ENCODE results near the gene C22orf23. TPM values are rescaled to one million over a fixed set of nuclear protein-coding genes. Genes with fewer than 3 reads are reported as not detected.
"Not testable (repeated sequence)": the region's sequence is repeated elsewhere in the genome, so short reads cannot be mapped to it uniquely, and the experiment has no call there.

Gene C22orf23
- polyA plus RNA-seq, 4 donors: 0.24 TPM; not detected in 2

DNA sequence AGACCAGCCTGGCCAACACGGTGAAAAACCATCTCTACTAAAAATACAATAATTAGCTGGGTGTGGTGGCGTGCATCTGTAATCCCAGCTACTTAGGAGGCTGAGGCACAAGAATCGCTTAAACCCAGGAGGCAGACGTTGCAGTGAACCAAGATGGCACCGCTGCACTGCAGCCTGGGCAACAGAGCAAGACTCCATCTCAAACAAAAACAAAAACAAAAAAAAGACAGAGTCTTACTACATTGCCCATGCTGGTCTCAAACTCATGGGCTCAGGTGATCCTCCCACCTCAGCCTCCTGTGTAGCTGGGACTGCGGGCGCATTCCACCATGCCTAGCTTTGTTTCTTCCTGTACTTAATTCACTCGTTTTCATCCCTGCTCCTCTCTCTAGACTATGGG is 22.6 kb upstream of the C22orf23 start:
- FAIRE-seq: not testable (repeated sequence)
- 92 to 94% (median 93%) methylated on average over 8 of the region's 8 CpGs for WGBS, 3 donors

DNA sequence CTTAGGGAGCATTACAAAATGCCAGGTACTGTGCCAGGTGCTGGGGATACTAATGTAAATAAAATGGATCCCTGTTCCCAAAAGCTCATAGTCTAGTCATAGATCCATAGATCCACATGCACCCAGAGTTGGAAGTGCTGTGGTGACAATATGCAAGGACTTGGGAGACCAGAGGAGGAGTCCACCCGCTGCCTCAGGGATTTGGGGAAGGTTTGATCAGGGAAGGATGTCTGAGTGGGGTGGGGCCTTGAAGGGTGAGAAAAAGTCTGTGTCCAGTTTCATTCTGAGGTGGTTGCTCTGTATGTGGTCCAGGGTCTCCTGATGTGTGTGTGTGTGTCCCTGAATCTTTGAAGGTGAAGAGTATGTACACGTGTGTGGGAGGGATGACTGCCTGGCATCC is 21.8 kb upstream of the C22orf23 start:
- no peaks in the 10 kb centered on the region for H3K9me3 ChIP-seq (ENCODE audit: control insufficient read depth in 2 of 2, insufficient read depth in 1 of 2, low read depth in 1 of 2, low read length in 1 of 2)
- H3K27ac ChIP-seq (ENCODE audit: low read depth in 1 of 3, low read length in 2 of 3): no peak overlapping the region
- H3K4me3 ChIP-seq (ENCODE audit: low read depth in 1 of 3, low read length in 3 of 3): no peak overlapping the region
- 90 to 93% (median 91%) methylated on average over 2 of the region's 2 CpGs for WGBS, 3 donors
- peaks cover 0 to 50% (median 0%) of the 10 kb centered on the region in 3 donors for H3K36me3 ChIP-seq (ENCODE audit: control insufficient read depth in 3 of 3, insufficient read depth in 2 of 3, low read depth in 1 of 3, low read length in 3 of 3)
- H3K27me3 ChIP-seq (ENCODE audit: control insufficient read depth in 3 of 3, insufficient read depth in 3 of 3, low read length in 3 of 3): no peaks in the 10 kb centered on the region
- FAIRE-seq: no peak
- DNase-seq: no peak
- peaks cover 0 to 2% (median 0%) of the 10 kb centered on the region in 3 donors for H3K4me1 ChIP-seq (ENCODE audit: control insufficient read depth in 3 of 3, insufficient read depth in 2 of 3, low read depth in 1 of 3, low read length in 2 of 3)

More for the DNA sequence above, 22.6 kb upstream of the C22orf23 start:
- DNase-seq; H3K9me3 ChIP-seq (ENCODE audit: control insufficient read depth in 2 of 2, insufficient read depth in 1 of 2, low read depth in 1 of 2, low read length in 1 of 2); H3K27ac ChIP-seq (ENCODE audit: low read depth in 1 of 3, low read length in 2 of 3); H3K4me1 ChIP-seq (ENCODE audit: control insufficient read depth in 3 of 3, insufficient read depth in 2 of 3, low read depth in 1 of 3, low read length in 2 of 3); H3K4me3 ChIP-seq (ENCODE audit: low read depth in 1 of 3, low read length in 3 of 3); H3K27me3 ChIP-seq (ENCODE audit: control insufficient read depth in 3 of 3, insufficient read depth in 3 of 3, low read length in 3 of 3): not testable (repeated sequence)
- H3K36me3 ChIP-seq (ENCODE audit: control insufficient read depth in 3 of 3, insufficient read depth in 2 of 3, low read depth in 1 of 3, low read length in 3 of 3): peaks cover 0 to 59% (median 0%) of the 10 kb centered on the region in 3 donors

GRCh38 chr22:37973271-37974170 is 20.1 kb upstream of the C22orf23 start:
- Histone ChIP-seq H3K27me3 (ENCODE audit: control insufficient read depth in 3 of 3, insufficient read depth in 3 of 3, low read length in 3 of 3) (no peaks in the 10 kb centered on the region), H3K4me3 (ENCODE audit: low read depth in 1 of 3, low read length in 3 of 3) (no peak overlapping the region), H3K9me3 (ENCODE audit: control insufficient read depth in 2 of 2, insufficient read depth in 1 of 2, low read depth in 1 of 2, low read length in 1 of 2) (no peaks in the 10 kb centered on the region), H3K27ac (ENCODE audit: low read depth in 1 of 3, low read length in 2 of 3) (no peak overlapping the region), H3K36me3 (ENCODE audit: control insufficient read depth in 3 of 3, insufficient read depth in 2 of 3, low read depth in 1 of 3, low read length in 3 of 3) (peaks cover 0 to 56% (median 0%) of the 10 kb centered on the region in 3 donors), H3K4me1 (ENCODE audit: control insufficient read depth in 3 of 3, insufficient read depth in 2 of 3, low read depth in 1 of 3, low read length in 2 of 3) (no peaks in the 10 kb centered on the region)
- DNase-seq (no peak), FAIRE-seq (no peak)
- 93 to 94% (median 94%) methylated on average over 31 to 33 of the region's 33 CpGs for WGBS, 3 donors

- Histone ChIP-seq H3K27me3 (ENCODE audit: control insufficient read depth in 3 of 3, insufficient read depth in 3 of 3, low read length in 3 of 3) (no peaks in the 10 kb centered on the region), H3K9me3 (ENCODE audit: control insufficient read depth in 2 of 2, insufficient read depth in 1 of 2, low read depth in 1 of 2, low read length in 1 of 2) (no peaks in the 10 kb centered on the region), H3K4me1 (ENCODE audit: control insufficient read depth in 3 of 3, insufficient read depth in 2 of 3, low read depth in 1 of 3, low read length in 2 of 3) (no peaks in the 10 kb centered on the region), H3K27ac (ENCODE audit: low read depth in 1 of 3, low read length in 2 of 3) (no peak overlapping the region), H3K4me3 (ENCODE audit: low read depth in 1 of 3, low read length in 3 of 3) (no peak overlapping the region), H3K36me3 (ENCODE audit: control insufficient read depth in 3 of 3, insufficient read depth in 2 of 3, low read depth in 1 of 3, low read length in 3 of 3) (peaks cover 0 to 58% (median 0%) of the 10 kb centered on the region in 3 donors)
- WGBS, 3 donors: 46 to 87% (median 70%) methylated on average over 3 of the region's 3 CpGs
- DNase-seq (no peak), FAIRE-seq (no peak)
Observed at GRCh38 chr22:37972527-37972926, 19.1 kb upstream of the C22orf23 start.

- H3K27ac ChIP-seq (ENCODE audit: low read depth in 1 of 3, low read length in 2 of 3): no peak overlapping the region
- H3K4me3 ChIP-seq (ENCODE audit: low read depth in 1 of 3, low read length in 3 of 3): no peak overlapping the region
- DNase-seq (no peak), FAIRE-seq (no peak)
- H3K4me1 ChIP-seq (ENCODE audit: control insufficient read depth in 3 of 3, insufficient read depth in 2 of 3, low read depth in 1 of 3, low read length in 2 of 3): no peaks in the 10 kb centered on the region
- H3K36me3 ChIP-seq (ENCODE audit: control insufficient read depth in 3 of 3, insufficient read depth in 2 of 3, low read depth in 1 of 3, low read length in 3 of 3): peaks cover 0 to 63% (median 3%) of the 10 kb centered on the region in 3 donors
- no peaks in the 10 kb centered on the region for H3K9me3 ChIP-seq (ENCODE audit: control insufficient read depth in 2 of 2, insufficient read depth in 1 of 2, low read depth in 1 of 2, low read length in 1 of 2)
- WGBS, 3 donors: 87 to 96% (median 92%) methylated on average over 7 of the region's 7 CpGs
- H3K27me3 ChIP-seq (ENCODE audit: control insufficient read depth in 3 of 3, insufficient read depth in 3 of 3, low read length in 3 of 3): no peaks in the 10 kb centered on the region
Observed at GRCh38 chr22:37971475-37972434, 18.4 kb upstream of the C22orf23 start.

DNA sequence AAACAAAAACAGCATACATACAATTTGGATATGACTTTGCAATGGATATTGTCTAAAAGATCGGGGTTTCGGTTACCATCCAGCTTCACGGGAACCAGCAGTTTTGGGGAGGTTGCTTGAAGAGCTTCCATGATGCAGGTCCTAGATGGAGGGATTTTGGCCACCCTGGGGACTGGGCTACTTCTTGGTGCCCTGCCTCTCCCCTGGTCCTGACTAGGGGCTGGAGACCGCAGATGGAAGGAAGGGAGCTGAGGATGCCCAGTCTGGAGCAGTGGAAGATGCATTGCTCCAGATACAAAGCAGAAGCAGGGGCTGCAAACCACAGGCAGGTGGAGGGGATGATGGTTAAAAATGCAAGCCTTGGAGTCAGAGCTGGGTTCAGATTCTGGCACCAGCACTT is 17.5 kb upstream of the C22orf23 start:
- no peak overlapping the region for H3K27ac ChIP-seq (ENCODE audit: low read depth in 1 of 3, low read length in 2 of 3)
- H3K27me3 ChIP-seq (ENCODE audit: control insufficient read depth in 3 of 3, insufficient read depth in 3 of 3, low read length in 3 of 3): no peaks in the 10 kb centered on the region
- H3K36me3 ChIP-seq (ENCODE audit: control insufficient read depth in 3 of 3, insufficient read depth in 2 of 3, low read depth in 1 of 3, low read length in 3 of 3): peaks cover 0 to 64% (median 5%) of the 10 kb centered on the region in 3 donors
- no peaks in the 10 kb centered on the region for H3K4me1 ChIP-seq (ENCODE audit: control insufficient read depth in 3 of 3, insufficient read depth in 2 of 3, low read depth in 1 of 3, low read length in 2 of 3)
- no peak for DNase-seq
- H3K4me3 ChIP-seq (ENCODE audit: low read depth in 1 of 3, low read length in 3 of 3): no peak overlapping the region
- WGBS, 3 donors: 80 to 97% (median 94%) methylated on average over 4 of the region's 4 CpGs
- no peaks in the 10 kb centered on the region for H3K9me3 ChIP-seq (ENCODE audit: control insufficient read depth in 2 of 2, insufficient read depth in 1 of 2, low read depth in 1 of 2, low read length in 1 of 2)
- FAIRE-seq: no peak

DNA sequence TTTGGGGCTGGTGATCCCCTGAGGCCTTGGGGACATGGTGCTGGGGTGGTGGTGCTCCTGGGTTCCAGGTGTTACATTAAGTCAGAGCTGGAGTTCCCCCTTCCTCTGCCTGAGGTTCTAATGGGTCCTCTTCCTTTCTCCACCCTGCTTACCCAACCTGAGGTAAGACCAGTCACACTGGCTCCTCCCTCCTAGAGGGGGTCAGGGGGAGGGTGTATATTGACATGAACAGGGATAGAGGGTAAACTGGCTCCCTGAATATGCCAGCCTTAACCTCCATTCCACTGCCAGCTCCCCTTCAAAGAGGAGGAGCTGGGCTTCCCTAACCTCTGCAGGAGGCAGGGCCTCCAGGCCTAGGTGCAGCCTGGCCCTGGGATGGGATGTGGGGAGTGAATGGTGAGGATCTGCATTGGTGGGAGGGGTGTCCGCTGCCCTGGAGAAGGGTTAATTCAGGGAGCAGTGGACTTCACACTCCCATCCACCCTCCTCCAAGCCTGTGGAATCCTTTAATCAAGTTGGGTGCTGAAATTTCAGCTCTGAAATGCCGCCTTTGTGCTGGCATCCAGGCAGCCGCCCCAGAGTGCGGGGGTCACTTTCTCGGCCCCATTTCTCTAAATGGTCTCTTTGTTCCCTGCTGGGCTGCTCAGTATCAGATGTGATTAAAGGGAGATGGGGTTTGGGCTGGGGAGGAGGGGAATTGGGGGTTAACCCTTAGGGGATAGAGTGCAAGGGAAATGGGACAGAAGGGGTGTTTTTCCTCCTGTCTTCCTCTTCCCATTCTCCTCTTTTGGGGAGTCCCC is 15.3 kb upstream of the C22orf23 start:
- Histone ChIP-seq H3K36me3 (ENCODE audit: control insufficient read depth in 3 of 3, insufficient read depth in 2 of 3, low read depth in 1 of 3, low read length in 3 of 3) (peaks cover 0 to 59% (median 5%) of the 10 kb centered on the region in 3 donors), H3K27me3 (ENCODE audit: control insufficient read depth in 3 of 3, insufficient read depth in 3 of 3, low read length in 3 of 3) (no peaks in the 10 kb centered on the region), H3K27ac (ENCODE audit: low read depth in 1 of 3, low read length in 2 of 3) (no peak overlapping the region), H3K9me3 (ENCODE audit: control insufficient read depth in 2 of 2, insufficient read depth in 1 of 2, low read depth in 1 of 2, low read length in 1 of 2) (no peaks in the 10 kb centered on the region), H3K4me3 (ENCODE audit: low read depth in 1 of 3, low read length in 3 of 3) (no peak overlapping the region), H3K4me1 (ENCODE audit: control insufficient read depth in 3 of 3, insufficient read depth in 2 of 3, low read depth in 1 of 3, low read length in 2 of 3) (no peaks in the 10 kb centered on the region)
- DNase-seq: no peak
- 61 to 79% (median 77%) methylated on average over 5 of the region's 5 CpGs for WGBS, 3 donors
- no peak for FAIRE-seq
